ENCODE data around the gene PRXL2A.

PRXL2A gene

GRCh38 chr10:80394358-80394916, 13.9 kb upstream of the PRXL2A start:
- H3K27ac ChIP-seq (ENCODE audit: low read depth, low read length), result no peak overlapping the region
- no peak overlapping the region for H3K4me3 ChIP-seq (ENCODE audit: low read length)
- H3K4me1 ChIP-seq (ENCODE audit: control insufficient read depth, insufficient read depth, low read length), result no peaks in the 10 kb centered on the region
- H3K9ac ChIP-seq (ENCODE audit: low read length), result no peak overlapping the region
- H3K27me3 ChIP-seq (ENCODE audit: control insufficient read depth, insufficient read depth, low read length), result no peaks in the 10 kb centered on the region
- H3K36me3 ChIP-seq (ENCODE audit: control insufficient read depth, insufficient read depth, low read length), result no peaks in the 10 kb centered on the region

- no peaks in the 10 kb centered on the region for H3K27me3 ChIP-seq (ENCODE audit: control insufficient read depth, insufficient read depth, low read length)
- no peaks in the 10 kb centered on the region for H3K36me3 ChIP-seq (ENCODE audit: control insufficient read depth, insufficient read depth, low read length)
- H3K27ac ChIP-seq (ENCODE audit: low read depth, low read length), result no peak overlapping the region
- H3K4me3 ChIP-seq (ENCODE audit: low read length), result no peak overlapping the region
- H3K9ac ChIP-seq (ENCODE audit: low read length), result no peak overlapping the region
- H3K4me1 ChIP-seq (ENCODE audit: control insufficient read depth, insufficient read depth, low read length), result no peaks in the 10 kb centered on the region
Measured at GRCh38 chr10:80397014-80397413, 11.3 kb upstream of the PRXL2A start.

- Histone ChIP-seq H3K4me3 (ENCODE audit: low read length) (no peak overlapping the region), H3K27ac (ENCODE audit: low read depth, low read length) (no peak overlapping the region), H3K9ac (ENCODE audit: low read length) (no peak overlapping the region)
Measured at GRCh38 chr10:80400136-80400804, 8.1 kb upstream of the PRXL2A start.

GRCh38 chr10:80405035-80405434, 3.3 kb upstream of the PRXL2A start:
- Histone ChIP-seq H3K9ac (ENCODE audit: low read length) (no peak overlapping the region), H3K27ac (ENCODE audit: low read depth, low read length) (no peak overlapping the region), H3K27me3 (ENCODE audit: control insufficient read depth, insufficient read depth, low read length) (no peaks in the 10 kb centered on the region), H3K4me3 (ENCODE audit: low read length) (no peak overlapping the region), H3K4me1 (ENCODE audit: control insufficient read depth, insufficient read depth, low read length) (peaks cover 3% of the 10 kb centered on the region), H3K36me3 (ENCODE audit: control insufficient read depth, insufficient read depth, low read length) (no peaks in the 10 kb centered on the region)

More at GRCh38 chr10:80400136-80400804, 8.1 kb upstream of the PRXL2A start:
- H3K36me3 ChIP-seq (ENCODE audit: control insufficient read depth, insufficient read depth, low read length), result no peaks in the 10 kb centered on the region
- no peaks in the 10 kb centered on the region for H3K4me1 ChIP-seq (ENCODE audit: control insufficient read depth, insufficient read depth, low read length)
- H3K27me3 ChIP-seq (ENCODE audit: control insufficient read depth, insufficient read depth, low read length), result no peaks in the 10 kb centered on the region

- Histone ChIP-seq H3K4me1 (ENCODE audit: control insufficient read depth, insufficient read depth, low read length) (peaks cover 7% of the 10 kb centered on the region), H3K9ac (ENCODE audit: low read length) (no peak overlapping the region), H3K36me3 (ENCODE audit: control insufficient read depth, insufficient read depth, low read length) (no peaks in the 10 kb centered on the region), H3K4me3 (ENCODE audit: low read length) (no peak overlapping the region), H3K27me3 (ENCODE audit: control insufficient read depth, insufficient read depth, low read length) (no peaks in the 10 kb centered on the region), H3K27ac (ENCODE audit: low read depth, low read length) (no peak overlapping the region)
Measured at GRCh38 chr10:80405626-80406025, 2.7 kb upstream of the PRXL2A start.

GRCh38 chr10:80406204-80406603, 2.1 kb upstream of the PRXL2A start:
- H3K4me1 ChIP-seq (ENCODE audit: control insufficient read depth, insufficient read depth, low read length), result peaks cover 7% of the 10 kb centered on the region
- no peaks in the 10 kb centered on the region for H3K27me3 ChIP-seq (ENCODE audit: control insufficient read depth, insufficient read depth, low read length)
- no peak overlapping the region for H3K4me3 ChIP-seq (ENCODE audit: low read length)
- H3K36me3 ChIP-seq (ENCODE audit: control insufficient read depth, insufficient read depth, low read length), result no peaks in the 10 kb centered on the region
- H3K27ac ChIP-seq (ENCODE audit: low read depth, low read length), result no peak overlapping the region
- no peak overlapping the region for H3K9ac ChIP-seq (ENCODE audit: low read length)

GRCh38 chr10:80407812-80408241, 524 bp upstream of the PRXL2A start:
- H3K4me3 ChIP-seq (ENCODE audit: low read length), result peak overlapping the region; percentile 74
- H3K27me3 ChIP-seq (ENCODE audit: control insufficient read depth, insufficient read depth, low read length), result no peaks in the 10 kb centered on the region
- no peak overlapping the region for H3K9ac ChIP-seq (ENCODE audit: low read length)
- peaks cover 10% of the 10 kb centered on the region for H3K4me1 ChIP-seq (ENCODE audit: control insufficient read depth, insufficient read depth, low read length)
- H3K36me3 ChIP-seq (ENCODE audit: control insufficient read depth, insufficient read depth, low read length), result no peaks in the 10 kb centered on the region
- peak overlapping the region; percentile 67 for H3K27ac ChIP-seq (ENCODE audit: low read depth, low read length)

GRCh38 chr10:80409121-80409520, 770 bp downstream of the PRXL2A start:
- peak overlapping the region; percentile 74 for H3K4me3 ChIP-seq (ENCODE audit: low read length)
- H3K27me3 ChIP-seq (ENCODE audit: control insufficient read depth, insufficient read depth, low read length), result no peaks in the 10 kb centered on the region
- H3K27ac ChIP-seq (ENCODE audit: low read depth, low read length), result peak overlapping the region; percentile 83
- H3K36me3 ChIP-seq (ENCODE audit: control insufficient read depth, insufficient read depth, low read length), result no peaks in the 10 kb centered on the region
- H3K9ac ChIP-seq (ENCODE audit: low read length), result no peak overlapping the region
- H3K4me1 ChIP-seq (ENCODE audit: control insufficient read depth, insufficient read depth, low read length), result peaks cover 21% of the 10 kb centered on the region

- Histone ChIP-seq H3K27me3 (ENCODE audit: control insufficient read depth, insufficient read depth, low read length) (no peaks in the 10 kb centered on the region), H3K4me3 (ENCODE audit: low read length) (peak overlapping the region; percentile 7), H3K27ac (ENCODE audit: low read depth, low read length) (peak overlapping the region; percentile 83), H3K36me3 (ENCODE audit: control insufficient read depth, insufficient read depth, low read length) (no peaks in the 10 kb centered on the region), H3K9ac (ENCODE audit: low read length) (no peak overlapping the region), H3K4me1 (ENCODE audit: control insufficient read depth, insufficient read depth, low read length) (peaks cover 24% of the 10 kb centered on the region)
Measured at GRCh38 chr10:80410122-80410521, 1.8 kb downstream of the PRXL2A start.

GRCh38 chr10:80410578-80411145, 2.3 kb downstream of the PRXL2A start:
- no peak overlapping the region for H3K9ac ChIP-seq (ENCODE audit: low read length)
- peak overlapping the region; percentile 7 for H3K4me3 ChIP-seq (ENCODE audit: low read length)
- H3K27me3 ChIP-seq (ENCODE audit: control insufficient read depth, insufficient read depth, low read length), result no peaks in the 10 kb centered on the region
- H3K36me3 ChIP-seq (ENCODE audit: control insufficient read depth, insufficient read depth, low read length), result no peaks in the 10 kb centered on the region
- peaks cover 29% of the 10 kb centered on the region for H3K4me1 ChIP-seq (ENCODE audit: control insufficient read depth, insufficient read depth, low read length)
- H3K27ac ChIP-seq (ENCODE audit: low read depth, low read length), result peak overlapping the region; percentile 83

GRCh38 chr10:80411267-80411668, 2.9 kb downstream of the PRXL2A start:
- Histone ChIP-seq H3K4me1 (ENCODE audit: control insufficient read depth, insufficient read depth, low read length) (peaks cover 35% of the 10 kb centered on the region), H3K4me3 (ENCODE audit: low read length) (no peak overlapping the region), H3K27me3 (ENCODE audit: control insufficient read depth, insufficient read depth, low read length) (no peaks in the 10 kb centered on the region), H3K36me3 (ENCODE audit: control insufficient read depth, insufficient read depth, low read length) (no peaks in the 10 kb centered on the region), H3K9ac (ENCODE audit: low read length) (no peak overlapping the region), H3K27ac (ENCODE audit: low read depth, low read length) (no peak overlapping the region)

GRCh38 chr10:80411681-80412220, 3.4 kb downstream of the PRXL2A start:
- Histone ChIP-seq H3K27me3 (ENCODE audit: control insufficient read depth, insufficient read depth, low read length) (no peaks in the 10 kb centered on the region), H3K4me3 (ENCODE audit: low read length) (no peak overlapping the region), H3K9ac (ENCODE audit: low read length) (no peak overlapping the region), H3K27ac (ENCODE audit: low read depth, low read length) (no peak overlapping the region), H3K4me1 (ENCODE audit: control insufficient read depth, insufficient read depth, low read length) (peaks cover 38% of the 10 kb centered on the region), H3K36me3 (ENCODE audit: control insufficient read depth, insufficient read depth, low read length) (no peaks in the 10 kb centered on the region)
